Inferior parietal cortex (tissue), 1 donor: ENCODE measurements around the gene EFCAB6.
A peak's percentile ranks its signal among the peaks of the same experiment; 100 is the strongest.

Experiments
- DNase-seq: peaks from one replicate; pipeline ENCODE4 v3.0.0-alpha.2; 2016; ENCODE audit errors: extremely low spot score

Gene EFCAB6

GRCh38 chr22:43812149-43812842, at the start of gene EFCAB6:
TSS of gene EFCAB6 (minus strand) at chr22:43812305. CDS start at chr22:43782318, 29,987 bp downstream.
- DNase-seq: peak; percentile 93

GRCh38 chr22:43861529-43861928, 49.4 kb upstream of the EFCAB6 start:
- DNase-seq: no peak

- no peak for DNase-seq
These were observed 48.7 kb upstream of the EFCAB6 start for GRCh38 chr22:43860831-43861230.

GRCh38 chr22:43860126-43860525, 48.0 kb upstream of the EFCAB6 start:
- DNase-seq: no peak

GRCh38 chr22:43859621-43860020, 47.5 kb upstream of the EFCAB6 start:
- DNase-seq: no peak

- DNase-seq: no peak
These were observed 47.1 kb upstream of the EFCAB6 start for GRCh38 chr22:43859176-43859575.

- DNase-seq: no peak
These were observed 46.2 kb upstream of the EFCAB6 start for GRCh38 chr22:43858156-43858895.

GRCh38 chr22:43857367-43857766, 45.3 kb upstream of the EFCAB6 start:
- no peak for DNase-seq

GRCh38 chr22:43855431-43855830, 43.3 kb upstream of the EFCAB6 start:
- DNase-seq: no peak

GRCh38 chr22:43854786-43855271, 42.7 kb upstream of the EFCAB6 start:
- DNase-seq: no peak

- DNase-seq: no peak
These were observed 42.1 kb upstream of the EFCAB6 start for GRCh38 chr22:43854121-43854785.

GRCh38 chr22:43853328-43853931, 41.3 kb upstream of the EFCAB6 start:
- no peak for DNase-seq

- no peak for DNase-seq
These were observed 40.6 kb upstream of the EFCAB6 start for GRCh38 chr22:43852573-43853327.

- DNase-seq: no peak
These were observed 39.8 kb upstream of the EFCAB6 start for GRCh38 chr22:43851979-43852307.

GRCh38 chr22:43851058-43851978, 39.2 kb upstream of the EFCAB6 start:
- DNase-seq: peak; percentile 37

- no peak for DNase-seq
These were observed 38.4 kb upstream of the EFCAB6 start for GRCh38 chr22:43850529-43850928.

GRCh38 chr22:43849731-43850130, 37.6 kb upstream of the EFCAB6 start:
- no peak for DNase-seq

GRCh38 chr22:43848366-43849171, 36.5 kb upstream of the EFCAB6 start:
- DNase-seq: no peak
